WTC11 (cell line): ENCODE measurements around the gene AGER. TPM values are rescaled to one million over a fixed set of nuclear protein-coding genes. Genes with fewer than 3 reads are reported as not detected.

Experiments
- ATAC-seq: fragments of 200-7000 bp; cut with Tn5 transposase; 2 replicates; pipeline ENCODE4 v1.10.0; 2021; ENCODE audit warnings: mild to moderate bottlenecking, moderate library complexity
- CTCF ChIA-PET: fragments of 300-600 bp; sonication (Branson Sonifier 250); formaldehyde crosslinking; loops from one replicate; lab custom pipeline; 2021; ENCODE audit warnings: antibody characterized with exemption; lab: Charles Lee
- POLR2A ChIA-PET: fragments of 350-600 bp; sonication (Branson Sonifier 250); formaldehyde crosslinking; loops from one replicate; lab custom pipeline; 2021; ENCODE audit warnings: antibody characterized with exemption; lab: Charles Lee
- DNase-seq: peaks from one replicate; pipeline ENCODE4 v3.0.0; 2021; ENCODE audit warnings: low spot score
- H3K27ac Mint-ChIP-seq: 2 replicates; pipeline ENCODE4 v1.8.0; 2021; ENCODE audit warnings: mixed read lengths
- H3K27me3 Mint-ChIP-seq: 2 replicates; pipeline ENCODE4 v1.8.0; 2021; ENCODE audit warnings: low read depth, mild to moderate bottlenecking, moderate library complexity, mixed read lengths
- H3K36me3 Mint-ChIP-seq: 2 replicates; pipeline ENCODE4 v1.8.0; 2021; ENCODE audit warnings: mixed read lengths
- H3K4me1 Mint-ChIP-seq: 2 replicates; pipeline ENCODE4 v1.8.0; 2022; ENCODE audit warnings: mixed read lengths
- H3K4me3 Mint-ChIP-seq: 2 replicates; pipeline ENCODE4 v1.8.0; 2021; ENCODE audit warnings: mild to moderate bottlenecking, moderate library complexity, mixed read lengths
- H3K9me3 Mint-ChIP-seq: 2 replicates; pipeline ENCODE4 v1.8.0; 2021; ENCODE audit warnings: mixed read lengths
- CREB1 ChIP-seq: sonication (generic); formaldehyde crosslinking; IDR thresholded peaks from 2 replicates; pipeline ENCODE4 v1.8.0; 2023; ENCODE audit warnings: mild to moderate bottlenecking, missing genetic modification reagents
- CREM ChIP-seq: sonication (generic); formaldehyde crosslinking; IDR thresholded peaks from 2 replicates; pipeline ENCODE4 v1.8.1; 2022; ENCODE audit warnings: mild to moderate bottlenecking, missing genetic modification reagents, moderate library complexity
- EMX1 ChIP-seq: fragments of 250-450 bp; sonication (Bioruptor Pico); IDR thresholded peaks from 2 replicates; pipeline ENCODE4 v1.8.0; 2021; ENCODE audit warnings: mild to moderate bottlenecking
- ESRRA ChIP-seq: sonication (generic); formaldehyde crosslinking; IDR thresholded peaks from 2 replicates; pipeline ENCODE4 v1.8.1; 2022; ENCODE audit warnings: mild to moderate bottlenecking, missing genetic modification reagents, borderline replicate concordance
- GABPB1 ChIP-seq: sonication (generic); formaldehyde crosslinking; IDR thresholded peaks from 2 replicates; pipeline ENCODE4 v1.8.1; 2023; ENCODE audit warnings: mild to moderate bottlenecking, missing genetic modification reagents
- IRF2 ChIP-seq: sonication (generic); formaldehyde crosslinking; IDR thresholded peaks from 2 replicates; pipeline ENCODE4 v1.8.0; 2022; ENCODE audit warnings: low read depth, missing genetic modification reagents, borderline replicate concordance
- NR3C1 ChIP-seq: sonication (generic); formaldehyde crosslinking; conservative IDR thresholded peaks from 2 replicates; pipeline ENCODE4 v1.8.1; 2023; ENCODE audit warnings: low read depth, mild to moderate bottlenecking, missing genetic modification reagents
- PRRX2 ChIP-seq: fragments of 250-450 bp; sonication (Bioruptor Pico); IDR thresholded peaks from 2 replicates; pipeline ENCODE4 v1.8.0; 2021; ENCODE audit warnings: mild to moderate bottlenecking
- RELA ChIP-seq: sonication (generic); formaldehyde crosslinking; IDR thresholded peaks from 2 replicates; pipeline ENCODE4 v1.8.1; 2022; ENCODE audit warnings: missing genetic modification reagents, mild to moderate bottlenecking, borderline replicate concordance
- SP1 ChIP-seq: sonication (generic); formaldehyde crosslinking; conservative IDR thresholded peaks from 2 replicates; pipeline ENCODE4 v1.8.1; 2022; ENCODE audit warnings: missing genetic modification reagents
- TCF7 ChIP-seq: sonication (generic); formaldehyde crosslinking; IDR thresholded peaks from 2 replicates; pipeline ENCODE4 v1.8.0; 2022; ENCODE audit warnings: mild to moderate bottlenecking, low read depth, missing genetic modification reagents, moderate library complexity
- TP53 ChIP-seq: sonication (generic); formaldehyde crosslinking; IDR thresholded peaks from 2 replicates; pipeline ENCODE4 v1.8.1; 2023; ENCODE audit warnings: mild to moderate bottlenecking, missing genetic modification reagents
- USF1 ChIP-seq: sonication (generic); formaldehyde crosslinking; IDR thresholded peaks from 2 replicates; pipeline ENCODE4 v1.8.0; 2022; ENCODE audit warnings: mild to moderate bottlenecking, missing genetic modification reagents
- ZNF232 ChIP-seq: sonication (generic); formaldehyde crosslinking; IDR thresholded peaks from 2 replicates; pipeline ENCODE4 v1.8.0; 2022; ENCODE audit warnings: mild to moderate bottlenecking, missing genetic modification reagents
- ZNF281 ChIP-seq: sonication (generic); formaldehyde crosslinking; IDR thresholded peaks from 2 replicates; pipeline ENCODE4 v1.8.0; 2023; ENCODE audit warnings: mild to moderate bottlenecking, missing genetic modification reagents
- ZNF425 ChIP-seq: fragments of 250-450 bp; sonication (Bioruptor Pico); conservative IDR thresholded peaks from 2 replicates; pipeline ENCODE4 v1.9.0; 2021; ENCODE audit warnings: mild to moderate bottlenecking
- total RNA-seq: library from RNA; stranded (reverse); gene quantifications from 3 replicates; pipeline ENCODE4 v1.2.3, GENCODE V29; 2021
- TF ChIP-seq, protein P1 (sequence below): fragments of 250-450 bp; sonication (Bioruptor Pico); IDR thresholded peaks from 2 replicates; pipeline ENCODE4 v1.9.0; 2021; ENCODE audit warnings: mild to moderate bottlenecking
- TF ChIP-seq, protein P2 (sequence below): fragments of 250-450 bp; sonication (Bioruptor Pico); IDR thresholded peaks from 2 replicates; pipeline ENCODE4 v1.9.0; 2021; ENCODE audit warnings: mild to moderate bottlenecking
- TF ChIP-seq, protein P3 (sequence below): sonication (generic); formaldehyde crosslinking; IDR thresholded peaks from 2 replicates; pipeline ENCODE4 v1.8.1; 2022; ENCODE audit warnings: low read depth, mild to moderate bottlenecking, moderate library complexity, missing genetic modification reagents, borderline replicate concordance
- TF ChIP-seq, protein P4 (sequence below): sonication (generic); formaldehyde crosslinking; IDR thresholded peaks from 2 replicates; pipeline ENCODE4 v1.8.1; 2023; ENCODE audit warnings: mild to moderate bottlenecking, missing genetic modification reagents, moderate library complexity
- TF ChIP-seq, protein P5 (sequence below): fragments of 250-450 bp; sonication (Bioruptor Pico); IDR thresholded peaks from 2 replicates; pipeline ENCODE4 v1.9.0; 2021; ENCODE audit warnings: moderate library complexity, mild to moderate bottlenecking, inconsistent platforms, borderline replicate concordance

The AGER gene
- total RNA-seq, 1 experiment from 2014 or later, result 18.1 TPM

DNA sequence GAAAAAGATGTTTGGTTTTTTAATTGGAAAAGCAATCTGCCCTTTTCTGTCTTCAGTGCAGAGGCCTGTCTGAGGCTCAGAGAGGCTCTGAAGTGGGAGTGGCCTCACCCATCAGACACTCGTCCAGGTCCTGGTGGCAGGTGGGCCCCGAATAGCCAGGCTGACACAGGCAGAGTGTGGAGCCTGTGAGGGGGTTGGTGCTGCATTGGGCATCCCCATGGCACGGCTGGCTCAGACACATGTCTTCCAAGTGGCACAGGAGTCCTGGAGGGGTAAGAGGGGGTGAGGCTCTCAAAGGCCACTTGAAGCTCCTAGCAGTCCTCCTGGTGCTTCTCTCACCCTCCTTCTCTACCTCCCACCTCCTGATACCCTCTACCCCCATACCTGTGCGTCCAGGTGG, 36.0 kb upstream of the AGER start:
- CTCF ChIA-PET, result no interaction called here
- Mint-ChIP-seq H3K4me3 (no peak overlapping the region), H3K4me1 (peaks cover 15% of the 10 kb centered on the region), H3K27ac (no peak overlapping the region), H3K27me3 (peaks cover 3% of the 10 kb centered on the region; the same call in 1 of the 2 replicates), H3K36me3 (no peaks in the 10 kb centered on the region), H3K9me3 (no peaks in the 10 kb centered on the region)
- POLR2A ChIA-PET, result no interaction called here
- TF ChIP-seq TP53 (CRISPR knock-in tag) (no peak), CREB1 (CRISPR knock-in tag) (no peak), NR3C1 (CRISPR knock-in tag) (no peak), ZNF425 (CRISPR knock-in tag) (no peak), ESRRA (CRISPR knock-in tag) (no peak)
- DNase-seq (no peak), ATAC-seq (no peak)

GRCh38 chr6:32218167-32218566, 34.1 kb upstream of the AGER start:
- Mint-ChIP-seq H3K27me3 (peaks cover 3% of the 10 kb centered on the region; the same call in 1 of the 2 replicates), H3K36me3 (no peaks in the 10 kb centered on the region), H3K4me3 (no peak overlapping the region), H3K27ac (no peak overlapping the region), H3K9me3 (no peaks in the 10 kb centered on the region), H3K4me1 (peaks cover 3% of the 10 kb centered on the region; the same call in 1 of the 2 replicates)
- ATAC-seq (no peak), DNase-seq (no peak)
- ChIA-PET POLR2A (no interaction called here), CTCF (no interaction called here)
- TF ChIP-seq CREM (CRISPR knock-in tag) (no peak), IRF2 (CRISPR knock-in tag) (no peak)
- TF ChIP-seq, protein P1, sequence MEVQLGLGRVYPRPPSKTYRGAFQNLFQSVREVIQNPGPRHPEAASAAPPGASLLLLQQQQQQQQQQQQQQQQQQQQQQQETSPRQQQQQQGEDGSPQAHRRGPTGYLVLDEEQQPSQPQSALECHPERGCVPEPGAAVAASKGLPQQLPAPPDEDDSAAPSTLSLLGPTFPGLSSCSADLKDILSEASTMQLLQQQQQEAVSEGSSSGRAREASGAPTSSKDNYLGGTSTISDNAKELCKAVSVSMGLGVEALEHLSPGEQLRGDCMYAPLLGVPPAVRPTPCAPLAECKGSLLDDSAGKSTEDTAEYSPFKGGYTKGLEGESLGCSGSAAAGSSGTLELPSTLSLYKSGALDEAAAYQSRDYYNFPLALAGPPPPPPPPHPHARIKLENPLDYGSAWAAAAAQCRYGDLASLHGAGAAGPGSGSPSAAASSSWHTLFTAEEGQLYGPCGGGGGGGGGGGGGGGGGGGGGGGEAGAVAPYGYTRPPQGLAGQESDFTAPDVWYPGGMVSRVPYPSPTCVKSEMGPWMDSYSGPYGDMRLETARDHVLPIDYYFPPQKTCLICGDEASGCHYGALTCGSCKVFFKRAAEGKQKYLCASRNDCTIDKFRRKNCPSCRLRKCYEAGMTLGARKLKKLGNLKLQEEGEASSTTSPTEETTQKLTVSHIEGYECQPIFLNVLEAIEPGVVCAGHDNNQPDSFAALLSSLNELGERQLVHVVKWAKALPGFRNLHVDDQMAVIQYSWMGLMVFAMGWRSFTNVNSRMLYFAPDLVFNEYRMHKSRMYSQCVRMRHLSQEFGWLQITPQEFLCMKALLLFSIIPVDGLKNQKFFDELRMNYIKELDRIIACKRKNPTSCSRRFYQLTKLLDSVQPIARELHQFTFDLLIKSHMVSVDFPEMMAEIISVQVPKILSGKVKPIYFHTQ (CRISPR knock-in tag), result no peak

- Mint-ChIP-seq H3K27me3 (peaks cover 3% of the 10 kb centered on the region; the same call in 1 of the 2 replicates), H3K9me3 (no peaks in the 10 kb centered on the region), H3K4me3 (no peak overlapping the region), H3K36me3 (no peaks in the 10 kb centered on the region), H3K4me1 (no peaks in the 10 kb centered on the region), H3K27ac (no peak overlapping the region)
- POLR2A ChIA-PET, result no interaction called here
- CTCF ChIA-PET, result interaction anchor here (0.8 kb wide), 1 partner anchor 22 kb away, joined by 4 read pairs; no protein-coding TSS in a partner anchor
- DNase-seq, result no peak
- no peak for TF ChIP-seq TCF7 (CRISPR knock-in tag)
- no peak for TF ChIP-seq RELA (CRISPR knock-in tag)
- no peak for TF ChIP-seq USF1 (CRISPR knock-in tag)
- no peak for TF ChIP-seq EMX1 (CRISPR knock-in tag)
- no peak for TF ChIP-seq NR3C1 (CRISPR knock-in tag)
- TF ChIP-seq, protein P2, sequence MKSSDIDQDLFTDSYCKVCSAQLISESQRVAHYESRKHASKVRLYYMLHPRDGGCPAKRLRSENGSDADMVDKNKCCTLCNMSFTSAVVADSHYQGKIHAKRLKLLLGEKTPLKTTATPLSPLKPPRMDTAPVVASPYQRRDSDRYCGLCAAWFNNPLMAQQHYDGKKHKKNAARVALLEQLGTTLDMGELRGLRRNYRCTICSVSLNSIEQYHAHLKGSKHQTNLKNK (CRISPR knock-in tag), result no peak
- TF ChIP-seq ZNF281, result no peak
- TF ChIP-seq, protein P3, sequence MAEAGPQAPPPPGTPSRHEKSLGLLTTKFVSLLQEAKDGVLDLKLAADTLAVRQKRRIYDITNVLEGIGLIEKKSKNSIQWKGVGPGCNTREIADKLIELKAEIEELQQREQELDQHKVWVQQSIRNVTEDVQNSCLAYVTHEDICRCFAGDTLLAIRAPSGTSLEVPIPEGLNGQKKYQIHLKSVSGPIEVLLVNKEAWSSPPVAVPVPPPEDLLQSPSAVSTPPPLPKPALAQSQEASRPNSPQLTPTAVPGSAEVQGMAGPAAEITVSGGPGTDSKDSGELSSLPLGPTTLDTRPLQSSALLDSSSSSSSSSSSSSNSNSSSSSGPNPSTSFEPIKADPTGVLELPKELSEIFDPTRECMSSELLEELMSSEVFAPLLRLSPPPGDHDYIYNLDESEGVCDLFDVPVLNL (CRISPR knock-in tag), result no peak
- TF ChIP-seq, protein P4, sequence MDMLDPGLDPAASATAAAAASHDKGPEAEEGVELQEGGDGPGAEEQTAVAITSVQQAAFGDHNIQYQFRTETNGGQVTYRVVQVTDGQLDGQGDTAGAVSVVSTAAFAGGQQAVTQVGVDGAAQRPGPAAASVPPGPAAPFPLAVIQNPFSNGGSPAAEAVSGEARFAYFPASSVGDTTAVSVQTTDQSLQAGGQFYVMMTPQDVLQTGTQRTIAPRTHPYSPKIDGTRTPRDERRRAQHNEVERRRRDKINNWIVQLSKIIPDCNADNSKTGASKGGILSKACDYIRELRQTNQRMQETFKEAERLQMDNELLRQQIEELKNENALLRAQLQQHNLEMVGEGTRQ (CRISPR knock-in tag), result no peak
- TF ChIP-seq SP1 (CRISPR knock-in tag), result no peak
- no peak for TF ChIP-seq PRRX2 (CRISPR knock-in tag)
- TF ChIP-seq, protein P5, sequence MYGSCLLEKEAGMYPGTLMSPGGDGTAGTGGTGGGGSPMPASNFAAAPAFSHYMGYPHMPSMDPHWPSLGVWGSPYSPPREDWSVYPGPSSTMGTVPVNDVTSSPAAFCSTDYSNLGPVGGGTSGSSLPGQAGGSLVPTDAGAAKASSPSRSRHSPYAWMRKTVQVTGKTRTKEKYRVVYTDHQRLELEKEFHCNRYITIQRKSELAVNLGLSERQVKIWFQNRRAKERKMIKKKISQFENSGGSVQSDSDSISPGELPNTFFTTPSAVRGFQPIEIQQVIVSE (CRISPR knock-in tag), result no peak
- no peak for TF ChIP-seq ZNF232 (CRISPR knock-in tag)
- no peak for TF ChIP-seq GABPB1 (CRISPR knock-in tag)
- TF ChIP-seq, all 79 proteins: peak for 0
- ATAC-seq, result no peak
Observed at GRCh38 chr6:32216998-32217397, 32.9 kb upstream of the AGER start.
